H1 (cell line): ENCODE measurements around the gene GREB1. TPM values are rescaled to one million over a fixed set of nuclear protein-coding genes. Genes with fewer than 3 reads are reported as not detected.

Experiments used
- CREB1 ChIP-seq: IDR thresholded peaks from 2 replicates; pipeline ENCODE4 v1.6.1; 2012; ENCODE audit warnings: inconsistent platforms
- GTF2F1 ChIP-seq: IDR thresholded peaks from 2 replicates; pipeline ENCODE4 v1.6.1; 2012; ENCODE audit warnings: low read depth, low read length, improper control_type of control experiment, borderline replicate concordance
- HDAC6 ChIP-seq: IDR thresholded peaks from one replicate; pipeline ENCODE4 v1.7.1; 2012; ENCODE audit warnings: low read depth, mild to moderate bottlenecking, inconsistent platforms, low read length, moderate library complexity
- NRF1 ChIP-seq: IDR thresholded peaks from 2 replicates; pipeline ENCODE4 v1.6.1; 2011; ENCODE audit warnings: mild to moderate bottlenecking, low read depth, low read length, improper control_type of control experiment
- SIRT6 ChIP-seq: IDR thresholded peaks from one replicate; pipeline ENCODE4 v1.7.1; 2012; ENCODE audit warnings: low read length, inconsistent platforms
- SP1 ChIP-seq: IDR thresholded peaks from 2 replicates; pipeline ENCODE4 v1.6.1; 2011; ENCODE audit warnings: low read depth, low read length
- polyA plus RNA-seq, 7 experiments: library from polyadenylated mRNA; depleted of rRNA in 3 of 7; stranded (reverse) in 5 of 7; unstranded in 2 of 7; fragments of >200 nt in 5 of 7; fragments of 200-250 nt in 2 of 7; gene quantifications; 1 replicate in 5 of 7; 2 replicates in 1 of 7; 4 replicates in 1 of 7; pipeline versions ENCODE4 v1.2.1 to v1.2.3, GENCODE V29; 2011 to 2013; ENCODE audit warnings: missing spikeins in 2 of 7, mixed read lengths in 2 of 7
- total RNA-seq: library from RNA; stranded (reverse); fragmentation: NEBNext Ultra II Directional; extraction: Animal tissue kit (Norgen Biotek cat#: 25700); gene quantifications from 2 replicates; pipeline ENCODE4 v1.2.1, GENCODE V29; 2021

The GREB1 gene
- total and polyA plus RNA-seq, 2 of the 8 experiments (the other 6 are each of a cell fraction or from before 2014, with no cell fraction given), result 7.9 to 43.4 TPM

DNA sequence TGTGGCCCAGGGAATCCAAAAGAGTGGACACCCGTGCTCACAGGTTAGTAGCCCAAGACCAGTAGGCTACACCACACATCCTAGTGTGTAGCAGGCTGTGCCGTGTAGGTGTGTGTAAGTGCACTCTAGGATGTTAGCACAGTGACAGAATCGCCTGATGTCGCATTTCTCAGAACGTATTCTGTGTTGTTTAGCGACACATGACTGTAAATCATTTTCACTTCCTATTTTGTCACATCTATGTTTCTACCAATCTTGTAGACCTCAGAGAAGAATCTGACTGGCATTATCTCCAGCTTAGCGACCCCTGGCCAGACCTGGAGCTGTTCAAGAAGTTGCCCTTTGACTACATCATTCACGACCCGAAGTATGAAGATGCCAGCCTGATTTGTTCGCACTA lies 91.0 kb downstream of the GREB1 start (continued):
- TF ChIP-seq HDAC6 (no peak), CREB1 (no peak), SIRT6 (no peak), GTF2F1 (no peak), NRF1 (no peak), SP1 (no peak)
